ENCODE data around the gene D2HGDH.

DNA sequence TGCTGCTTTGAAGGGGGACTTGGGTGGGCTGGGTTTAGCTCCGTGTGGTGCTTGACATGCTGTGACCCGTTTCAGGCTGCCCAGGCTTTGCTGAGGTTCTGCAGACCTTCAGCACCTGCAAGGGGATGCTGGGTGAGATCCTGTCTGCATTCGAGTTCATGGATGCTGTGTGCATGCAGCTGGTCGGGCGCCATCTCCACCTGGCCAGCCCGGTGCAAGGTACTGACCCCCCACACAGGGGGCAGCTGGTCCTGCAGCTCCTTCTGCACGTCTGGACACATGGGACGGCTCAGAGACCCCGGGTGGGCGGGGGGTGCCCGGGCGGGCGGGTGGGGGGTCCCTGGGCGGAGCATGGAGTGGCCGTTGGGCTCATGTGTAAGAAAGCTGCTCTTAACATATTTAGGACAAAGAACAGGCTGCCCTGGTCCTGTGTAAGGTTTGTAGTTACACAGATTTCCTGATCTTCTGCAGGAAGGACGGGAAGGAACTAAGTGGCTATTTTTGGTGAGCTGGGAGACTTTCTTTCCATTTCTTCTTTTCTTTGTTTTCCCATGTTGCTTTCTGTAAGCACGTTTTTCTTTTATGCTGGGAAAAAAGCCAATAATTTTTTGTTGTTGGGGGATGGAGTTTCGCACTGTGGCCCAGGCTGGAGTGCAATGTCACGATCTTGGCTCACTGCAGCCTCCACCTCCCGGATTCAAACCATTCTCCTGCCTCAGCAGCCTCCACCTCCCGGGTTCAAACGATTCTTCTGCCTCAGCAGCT, 15.8 kb downstream of the D2HGDH start:
- TF ChIP-seq, protein P1, sequence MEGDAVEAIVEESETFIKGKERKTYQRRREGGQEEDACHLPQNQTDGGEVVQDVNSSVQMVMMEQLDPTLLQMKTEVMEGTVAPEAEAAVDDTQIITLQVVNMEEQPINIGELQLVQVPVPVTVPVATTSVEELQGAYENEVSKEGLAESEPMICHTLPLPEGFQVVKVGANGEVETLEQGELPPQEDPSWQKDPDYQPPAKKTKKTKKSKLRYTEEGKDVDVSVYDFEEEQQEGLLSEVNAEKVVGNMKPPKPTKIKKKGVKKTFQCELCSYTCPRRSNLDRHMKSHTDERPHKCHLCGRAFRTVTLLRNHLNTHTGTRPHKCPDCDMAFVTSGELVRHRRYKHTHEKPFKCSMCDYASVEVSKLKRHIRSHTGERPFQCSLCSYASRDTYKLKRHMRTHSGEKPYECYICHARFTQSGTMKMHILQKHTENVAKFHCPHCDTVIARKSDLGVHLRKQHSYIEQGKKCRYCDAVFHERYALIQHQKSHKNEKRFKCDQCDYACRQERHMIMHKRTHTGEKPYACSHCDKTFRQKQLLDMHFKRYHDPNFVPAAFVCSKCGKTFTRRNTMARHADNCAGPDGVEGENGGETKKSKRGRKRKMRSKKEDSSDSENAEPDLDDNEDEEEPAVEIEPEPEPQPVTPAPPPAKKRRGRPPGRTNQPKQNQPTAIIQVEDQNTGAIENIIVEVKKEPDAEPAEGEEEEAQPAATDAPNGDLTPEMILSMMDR (IDR thresholded peaks at IDR 0.05): no peak
- no peak for TF ChIP-seq POLR2A (IDR thresholded peaks at IDR 0.05)

All from testis (tissue), 2 donors.